ENCODE measurements around the gene FOXD2.

FOXD2 gene

GRCh38 chr1:47437447-47438164, at the start of gene FOXD2:
TSS of gene FOXD2 (plus strand) at chr1:47438044. CDS start at chr1:47438136, 92 bp downstream.
- DNase-seq (ENCODE audit: low read depth, low spot score), result peak; percentile 91

- DNase-seq (ENCODE audit: low read depth, low spot score), result peak; percentile 87
Measured at GRCh38 chr1:47388891-47389238, 49.0 kb upstream of the FOXD2 start.

GRCh38 chr1:47389731-47390130, 48.1 kb upstream of the FOXD2 start:
- no peak for DNase-seq (ENCODE audit: low read depth, low spot score)

GRCh38 chr1:47390843-47391242, 47.0 kb upstream of the FOXD2 start:
- DNase-seq (ENCODE audit: low read depth, low spot score), result no peak

GRCh38 chr1:47393141-47393540, 44.7 kb upstream of the FOXD2 start:
- no peak for DNase-seq (ENCODE audit: low read depth, low spot score)

- DNase-seq (ENCODE audit: low read depth, low spot score), result no peak
Measured at GRCh38 chr1:47395433-47395832, 42.4 kb upstream of the FOXD2 start.

- DNase-seq (ENCODE audit: low read depth, low spot score), result no peak
Measured at GRCh38 chr1:47396671-47397196, 41.1 kb upstream of the FOXD2 start.

GRCh38 chr1:47399138-47399845, 38.6 kb upstream of the FOXD2 start:
- DNase-seq (ENCODE audit: low read depth, low spot score), result no peak

- DNase-seq (ENCODE audit: low read depth, low spot score), result no peak
Measured at GRCh38 chr1:47399846-47400155, 38.0 kb upstream of the FOXD2 start.

- DNase-seq (ENCODE audit: low read depth, low spot score), result no peak
Measured at GRCh38 chr1:47401761-47402160, 36.1 kb upstream of the FOXD2 start.

GRCh38 chr1:47402591-47402990, 35.3 kb upstream of the FOXD2 start:
- no peak for DNase-seq (ENCODE audit: low read depth, low spot score)

- no peak for DNase-seq (ENCODE audit: low read depth, low spot score)
Measured at GRCh38 chr1:47403321-47403910, 34.4 kb upstream of the FOXD2 start.

- peak; percentile 42 for DNase-seq (ENCODE audit: low read depth, low spot score)
Measured at GRCh38 chr1:47405697-47406096, 32.1 kb upstream of the FOXD2 start.

GRCh38 chr1:47406966-47407365, 30.9 kb upstream of the FOXD2 start:
- no peak for DNase-seq (ENCODE audit: low read depth, low spot score)

GRCh38 chr1:47407481-47407880, 30.4 kb upstream of the FOXD2 start:
- DNase-seq (ENCODE audit: low read depth, low spot score), result no peak

GRCh38 chr1:47409311-47410067, 28.4 kb upstream of the FOXD2 start:
- DNase-seq (ENCODE audit: low read depth, low spot score), result peak; percentile 97

GRCh38 chr1:47410068-47410455, 27.8 kb upstream of the FOXD2 start:
- DNase-seq (ENCODE audit: low read depth, low spot score), result no peak

- DNase-seq (ENCODE audit: low read depth, low spot score), result no peak
Measured at GRCh38 chr1:47411436-47411835, 26.4 kb upstream of the FOXD2 start.

GRCh38 chr1:47412437-47412836, 25.4 kb upstream of the FOXD2 start:
- DNase-seq (ENCODE audit: low read depth, low spot score), result peak; percentile 90

GRCh38 chr1:47415728-47416318, 22.0 kb upstream of the FOXD2 start, which contains the start of gene FOXE3:
TSS of gene FOXE3 (plus strand) at chr1:47416285. CDS start at chr1:47416316, 31 bp downstream.
- no peak for DNase-seq (ENCODE audit: low read depth, low spot score)

GRCh38 chr1:47416319-47417169, 21.3 kb upstream of the FOXD2 start:
- DNase-seq (ENCODE audit: low read depth, low spot score), result peak; percentile 40

Measured in ELF-1 (cell line).